Measurements from ENCODE around the gene BBS7.
A peak's percentile ranks its signal among the peaks of the same experiment; 100 is the strongest.

Gene BBS7

DNA sequence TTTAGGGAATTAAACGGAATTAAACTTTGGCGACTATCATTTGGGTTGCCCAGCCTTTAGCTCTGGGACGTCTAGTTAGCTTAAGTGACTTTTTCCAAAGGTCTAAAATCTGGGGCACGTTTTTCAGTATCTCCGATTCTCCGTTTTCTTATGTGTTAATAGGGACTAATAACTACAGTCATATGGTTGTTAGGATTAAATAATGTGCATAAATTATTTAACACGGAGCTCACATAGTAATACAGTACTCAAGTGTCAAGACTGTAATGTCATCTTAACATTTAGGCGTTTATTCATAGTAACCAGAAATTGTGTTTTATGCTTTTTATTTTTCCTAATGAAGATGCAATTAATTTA, 46.1 kb downstream of the BBS7 start:
- no peak for DNase-seq

GRCh38 chr4:121823505-121824170, 46.6 kb downstream of the BBS7 start, which contains the start of gene CCNA2:
Gene CCNA2, minus strand, starts transcription at chr4:121823883. Its CDS starts 255 bp downstream, at chr4:121823628.
- DNase-seq, result peak; percentile 78

DNA sequence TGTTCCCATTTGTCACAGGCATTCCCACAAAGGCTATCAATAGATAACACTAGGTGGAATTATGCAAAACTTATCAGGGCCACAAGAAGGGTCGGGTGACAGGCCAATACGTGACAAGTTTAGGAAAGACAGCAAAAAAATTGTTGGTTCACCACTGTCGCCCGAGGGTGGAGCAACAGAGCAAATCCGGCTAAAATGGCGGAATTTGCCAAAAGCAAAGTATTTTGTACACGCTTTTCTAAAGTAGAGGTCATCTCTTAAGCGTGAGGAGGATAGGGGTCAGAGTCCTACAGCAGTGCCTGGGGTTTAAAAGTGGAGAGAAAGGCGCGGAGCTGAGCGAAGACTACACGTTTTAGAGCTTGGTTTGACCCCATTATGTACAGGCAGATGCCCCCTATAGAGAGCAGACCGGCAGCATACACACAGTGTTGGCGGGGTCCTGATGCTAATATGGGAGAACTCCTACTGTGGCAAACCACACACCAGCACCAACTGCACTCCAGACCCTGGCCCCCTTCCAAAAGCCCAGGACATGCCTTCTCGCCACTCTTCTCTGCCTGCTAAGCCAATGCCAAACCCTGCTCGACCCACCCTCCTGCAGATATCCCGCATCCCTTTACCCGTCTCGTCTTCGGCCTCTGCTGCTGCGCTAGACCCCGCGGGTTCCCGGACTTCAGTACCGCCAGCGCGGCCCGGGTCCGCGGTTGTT, 47.3 kb downstream of the BBS7 start:
- no peak for DNase-seq

GRCh38 chr4:121822047-121822446, 48.2 kb downstream of the BBS7 start:
- no peak for DNase-seq

- no peak for DNase-seq
These were observed 50.9 kb downstream of the BBS7 start for GRCh38 chr4:121819216-121819965.

GRCh38 chr4:121818215-121818614, 52.1 kb downstream of the BBS7 start:
- DNase-seq, result no peak

DNA sequence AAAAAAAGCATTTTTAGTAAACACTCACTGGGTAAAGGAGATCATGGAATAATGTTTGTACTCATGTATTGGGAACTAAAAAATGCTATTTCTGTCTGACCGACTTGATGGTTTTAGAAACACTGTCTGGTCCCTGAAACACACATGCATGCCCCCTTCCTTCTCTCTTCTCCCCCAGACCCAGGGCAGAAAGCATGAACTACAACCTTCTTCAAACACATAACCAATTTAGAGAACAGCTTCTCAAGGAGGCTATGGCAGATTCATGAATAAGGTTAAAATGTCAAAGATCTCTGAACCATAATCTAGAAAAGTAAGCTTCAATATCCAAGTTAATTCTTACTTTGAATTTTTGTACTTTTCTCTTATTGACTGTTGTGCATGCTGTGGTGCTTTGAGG, 52.6 kb downstream of the BBS7 start:
- DNase-seq, result no peak

- no peak for DNase-seq
These were observed 53.3 kb downstream of the BBS7 start for GRCh38 chr4:121817006-121817405.

DNA sequence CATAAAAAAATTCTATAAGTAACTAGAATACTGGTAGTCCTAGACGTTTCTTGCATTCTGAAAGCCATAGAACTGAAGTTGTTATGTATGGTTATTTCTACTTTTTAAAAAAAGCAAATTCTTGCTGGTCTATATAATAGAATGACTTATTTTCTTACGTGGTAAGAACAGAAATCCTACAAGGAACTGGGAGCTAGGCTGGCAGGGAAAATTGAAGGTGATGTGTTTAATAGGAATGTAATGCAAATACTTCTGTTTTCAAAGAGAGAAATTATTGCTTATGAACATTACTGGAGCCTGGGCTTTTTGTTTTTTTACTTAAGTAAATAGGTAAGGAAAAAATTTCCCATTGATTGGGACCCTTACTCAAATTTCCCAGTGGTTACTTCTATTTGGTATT, 55.5 kb downstream of the BBS7 start:
- no peak for DNase-seq

GRCh38 chr4:121811122-121811521, 59.2 kb downstream of the BBS7 start:
- no peak for DNase-seq

DNA sequence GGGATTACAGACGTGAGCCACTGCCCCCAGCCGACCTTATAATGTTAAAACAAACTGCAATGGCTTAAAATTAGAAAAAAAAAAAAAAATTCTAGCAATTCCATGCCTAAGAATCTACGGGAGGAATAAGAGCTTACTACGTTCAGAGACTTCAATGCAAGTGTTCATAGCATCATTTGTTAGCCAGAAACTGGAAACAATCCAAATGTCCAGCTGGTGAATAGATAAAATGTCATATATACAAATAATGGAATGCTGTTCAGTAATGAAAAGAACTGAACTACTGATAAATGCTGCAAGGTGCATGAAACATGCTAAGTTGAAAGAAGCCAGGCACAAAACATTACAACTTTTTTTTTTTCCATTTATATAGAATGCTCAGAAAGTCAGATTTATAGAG, 63.9 kb downstream of the BBS7 start:
- no peak for DNase-seq

GRCh38 chr4:121801715-121802075, 68.6 kb downstream of the BBS7 start:
- DNase-seq, result no peak

GRCh38 chr4:121800961-121801714, 69.1 kb downstream of the BBS7 start, which contains the start of gene EXOSC9:
Gene EXOSC9, plus strand, starts transcription at chr4:121801323. Its CDS starts 102 bp downstream, at chr4:121801425.
- peak; percentile 57 for DNase-seq

DNA sequence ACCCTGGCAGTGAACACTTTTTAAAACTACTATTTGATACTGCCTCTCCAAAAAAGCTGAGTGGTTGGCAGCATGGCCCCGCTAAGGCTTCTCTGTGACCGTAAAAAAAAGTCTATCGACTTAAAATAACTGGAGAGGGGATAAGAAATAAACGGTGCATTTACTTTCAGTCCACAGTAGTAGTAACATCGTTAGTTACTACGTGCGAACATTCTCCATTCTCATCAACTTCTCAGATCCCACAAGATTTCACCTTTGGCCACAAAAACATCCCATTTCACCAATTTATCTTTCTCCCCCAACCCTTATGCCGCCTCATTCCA, 69.7 kb downstream of the BBS7 start:
- no peak for DNase-seq

- DNase-seq, result no peak
These were observed 70.3 kb downstream of the BBS7 start for GRCh38 chr4:121799867-121800501.

- DNase-seq, result no peak
These were observed 71.0 kb downstream of the BBS7 start for GRCh38 chr4:121799208-121799823.

GRCh38 chr4:121796283-121796682, 74.0 kb downstream of the BBS7 start:
- DNase-seq, result no peak

GRCh38 chr4:121794505-121795188, 75.6 kb downstream of the BBS7 start:
- no peak for DNase-seq

GRCh38 chr4:121792966-121793365, 77.3 kb downstream of the BBS7 start:
- DNase-seq, result no peak

DNA sequence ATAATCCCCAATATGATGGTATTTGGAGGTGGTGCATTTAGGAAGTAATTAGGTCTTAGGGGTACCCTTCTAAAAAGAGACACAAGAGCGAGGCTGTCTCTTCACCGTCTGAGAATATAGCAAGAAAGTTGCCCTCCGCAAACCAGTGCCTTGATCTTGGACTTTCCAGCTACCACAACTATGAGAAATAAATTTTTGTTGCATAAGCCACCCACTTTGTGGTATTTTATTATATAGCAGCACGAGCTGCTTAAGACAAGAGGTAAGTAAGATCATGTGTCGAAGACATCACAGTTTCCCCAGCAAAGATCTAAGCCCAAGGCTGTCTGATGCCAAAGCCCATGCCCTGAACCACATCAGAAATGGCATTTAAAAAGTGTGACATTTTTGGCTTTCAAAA, 78.8 kb downstream of the BBS7 start:
- no peak for DNase-seq

- DNase-seq, result no peak
These were observed 79.3 kb downstream of the BBS7 start for GRCh38 chr4:121790976-121791375.

All from NCI-H1436 treated with DMSO at 0.1 percent for 48 hours (cell line).